Common myeloid progenitor, CD34-positive (primary cell): Measurements from ENCODE around the gene SUGCT.
"Not testable (repeated sequence)": the region's sequence is repeated elsewhere in the genome, so short reads cannot be mapped to it uniquely, and the experiment has no call there.

Source experiments
- CTCF ChIA-PET: fragments of 350-600 bp; sonication (Branson Sonifier 250); formaldehyde crosslinking; loops from one replicate; lab custom pipeline; 2021; ENCODE audit warnings: antibody characterized with exemption; lab: Charles Lee
- POLR2A ChIA-PET: fragments of 350-600 bp; sonication (Branson Sonifier 250); formaldehyde crosslinking; loops from one replicate; lab custom pipeline; 2021; ENCODE audit warnings: antibody characterized with exemption; lab: Charles Lee
- DNase-seq, 3 donors: peaks; one replicate each; pipeline versions ENCODE4 v3.0.0 to v3.0.0-alpha.2; 2013
- H3K27ac ChIP-seq, 2 experiments: 1 replicate in 1 of 2; 2 replicates in 1 of 2; pipeline ENCODE4 v1.7.0; 2013; ENCODE audit warnings: inconsistent platforms in 2 of 2, low read length in 2 of 2, mild to moderate bottlenecking in 2 of 2, low read depth in 1 of 2, moderate library complexity in 1 of 2; ENCODE audit not compliant: severe bottlenecking in 2 of 2, insufficient read depth in 1 of 2, poor library complexity in 1 of 2
- H3K27me3 ChIP-seq, 5 experiments: replicated peaks in 2 of 5; 1 replicate in 3 of 5; 2 replicates in 2 of 5; pipeline versions ENCODE4 v1.6.1 to v1.7.0; 2013; ENCODE audit warnings: low read length in 4 of 5, mild to moderate bottlenecking in 2 of 5, moderate library complexity in 2 of 5, inconsistent platforms in 1 of 5; ENCODE audit not compliant: insufficient read depth in 5 of 5, control insufficient read depth in 4 of 5
- H3K36me3 ChIP-seq, 4 experiments: 1 replicate in 2 of 4; 2 replicates in 2 of 4; pipeline versions ENCODE4 v1.6.1 to v1.7.0; 2013; ENCODE audit warnings: low read length in 3 of 4, control low read depth in 1 of 4, mild to moderate bottlenecking in 1 of 4; ENCODE audit not compliant: control insufficient read depth in 4 of 4, insufficient read depth in 4 of 4
- H3K4me1 ChIP-seq, 4 experiments: 1 replicate in 3 of 4; 2 replicates in 1 of 4; pipeline versions ENCODE4 v1.6.1 to v1.7.1; 2013; ENCODE audit warnings: low read length in 3 of 4, mild to moderate bottlenecking in 3 of 4, control low read depth in 1 of 4, inconsistent platforms in 1 of 4, moderate library complexity in 1 of 4; ENCODE audit not compliant: control insufficient read depth in 4 of 4, insufficient read depth in 4 of 4; ENCODE audit errors: control extremely low read depth in 1 of 4
- H3K4me3 ChIP-seq, 7 experiments: 1 replicate in 4 of 7; 2 replicates in 3 of 7; pipeline versions ENCODE4 v1.5.1 to v1.7.0; 2013; ENCODE audit warnings: mild to moderate bottlenecking in 7 of 7, low read length in 6 of 7, moderate library complexity in 6 of 7, inconsistent platforms in 2 of 7, low read depth in 2 of 7, control low read depth in 1 of 7; ENCODE audit not compliant: insufficient read depth in 4 of 7, control insufficient read depth in 1 of 7; ENCODE audit errors: extremely low read depth in 1 of 7
- H3K9me3 ChIP-seq, 5 experiments: 1 replicate in 4 of 5; 2 replicates in 1 of 5; pipeline versions ENCODE4 v1.6.1 to v1.7.1; 2013; ENCODE audit warnings: low read length in 4 of 5, mild to moderate bottlenecking in 2 of 5, inconsistent platforms in 1 of 5, low read depth in 1 of 5, moderate library complexity in 1 of 5; ENCODE audit not compliant: control insufficient read depth in 4 of 5, insufficient read depth in 2 of 5; ENCODE audit errors: control extremely low read depth in 1 of 5
- WGBS: methylation state at CpG from one replicate; pipeline ENCODE4 v1.1.5; 2013; ENCODE audit not compliant: insufficient coverage; 5-methylcytosine and 5-hydroxymethylcytosine counted together

SUGCT gene

DNA sequence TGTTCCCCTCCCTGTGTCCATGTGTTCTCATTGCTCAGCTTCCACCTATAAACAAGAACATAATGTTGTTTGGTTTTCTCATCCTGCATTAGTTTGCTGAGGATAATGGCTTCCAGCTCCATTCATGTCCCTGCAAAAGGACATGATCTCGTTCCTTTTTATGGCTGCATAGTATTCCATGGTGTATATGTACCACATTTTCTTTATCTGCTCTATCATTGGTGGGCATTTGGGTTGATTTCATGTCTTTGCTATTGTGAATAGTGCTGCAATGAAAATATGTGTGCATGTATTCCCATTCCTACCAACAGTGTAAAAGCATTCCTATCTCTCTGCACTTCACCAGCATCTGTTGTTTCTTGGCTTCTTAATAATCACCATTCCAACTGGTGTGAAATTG is 516.1 kb downstream of the SUGCT start:
- CTCF ChIA-PET = not testable (repeated sequence)

GRCh38 chr7:40654171-40654570 is 519.4 kb downstream of the SUGCT start:
- ChIA-PET CTCF (no interaction called here), POLR2A (no interaction called here)
- no peak for DNase-seq
- WGBS = 91% methylated on average over 3 of the region's 4 CpGs
- H3K9me3 ChIP-seq = peaks cover 0 to 2% (median 0%) of the 10 kb centered on the region in 5 experiments
- H3K4me3 ChIP-seq = no peak overlapping the region
- H3K36me3 ChIP-seq = no peaks in the 10 kb centered on the region
- no peaks in the 10 kb centered on the region for H3K4me1 ChIP-seq
- H3K27ac ChIP-seq = no peak overlapping the region
- no peaks in the 10 kb centered on the region for H3K27me3 ChIP-seq

More for the DNA sequence above, 516.1 kb downstream of the SUGCT start:
- DNase-seq, H3K4me3 ChIP-seq, H3K4me1 ChIP-seq, H3K36me3 ChIP-seq, H3K9me3 ChIP-seq, POLR2A ChIA-PET, H3K27ac ChIP-seq, H3K27me3 ChIP-seq: not testable (repeated sequence)
- WGBS = no CpG with 5 or more reads among the region's 1 CpG

DNA sequence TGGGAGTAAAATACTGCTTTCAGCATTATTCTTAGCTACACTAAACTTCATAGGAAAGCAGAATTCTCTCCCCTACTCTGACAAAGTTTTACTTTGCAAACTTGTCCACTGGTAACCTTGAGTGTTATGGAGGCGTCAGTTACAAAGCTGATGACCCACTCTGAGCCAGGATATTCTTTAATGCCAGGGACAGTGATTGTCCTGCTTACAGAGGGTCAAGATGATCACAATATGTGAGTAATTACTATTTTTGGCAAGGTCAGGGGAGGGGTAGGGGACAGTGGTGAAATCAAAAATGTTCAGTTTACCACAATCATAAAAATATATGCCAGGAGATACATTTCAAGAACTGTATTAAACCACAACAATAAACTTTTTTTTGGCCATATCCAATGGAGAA is 520.6 kb downstream of the SUGCT start:
- ChIA-PET CTCF (no interaction called here), POLR2A (no interaction called here)
- no peaks in the 10 kb centered on the region for H3K27me3 ChIP-seq
- no peak for DNase-seq
- no peaks in the 10 kb centered on the region for H3K36me3 ChIP-seq
- no peak overlapping the region for H3K4me3 ChIP-seq
- H3K9me3 ChIP-seq = peaks cover 0 to 2% (median 0%) of the 10 kb centered on the region in 5 experiments
- H3K4me1 ChIP-seq = no peaks in the 10 kb centered on the region
- 100% methylated on average over 1 of the region's 1 CpG for WGBS
- no peak overlapping the region for H3K27ac ChIP-seq

DNA sequence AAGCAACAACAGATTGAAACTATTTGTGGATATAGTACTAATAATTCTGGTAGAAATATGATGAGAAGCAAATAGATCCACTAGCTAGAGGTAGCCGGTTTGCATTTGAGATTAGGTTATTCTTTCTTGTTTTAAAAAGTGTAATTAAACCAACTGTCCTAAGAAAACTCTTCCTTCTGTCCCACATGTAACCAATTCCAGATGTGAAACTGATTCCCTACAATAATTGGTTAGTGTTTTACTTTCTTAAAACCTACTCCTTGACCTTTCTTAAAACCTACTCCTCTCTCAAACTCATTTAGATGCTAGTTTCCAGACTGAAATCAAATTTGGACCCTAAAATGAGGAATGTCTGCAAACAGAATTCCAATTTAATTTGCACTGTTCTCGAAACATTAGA is 521.5 kb downstream of the SUGCT start:
- CTCF ChIA-PET = interaction anchor here (0.7 kb wide), 1 partner anchor 15 kb away, joined by 3 read pairs; no protein-coding TSS in a partner anchor
- Histone ChIP-seq H3K4me1 (no peaks in the 10 kb centered on the region), H3K4me3 (no peak overlapping the region), H3K27me3 (no peaks in the 10 kb centered on the region), H3K36me3 (no peaks in the 10 kb centered on the region), H3K27ac (no peak overlapping the region), H3K9me3 (peaks cover 0 to 2% (median 0%) of the 10 kb centered on the region in 5 experiments)
- DNase-seq = no peak
- 100% methylated on average over 1 of the region's 2 CpGs for WGBS
- POLR2A ChIA-PET = no interaction called here

- CTCF ChIA-PET = no interaction called here
- Histone ChIP-seq H3K4me3 (no peak overlapping the region), H3K4me1 (no peaks in the 10 kb centered on the region), H3K36me3 (no peaks in the 10 kb centered on the region), H3K27me3 (no peaks in the 10 kb centered on the region), H3K9me3 (no peaks in the 10 kb centered on the region), H3K27ac (no peak overlapping the region)
- DNase-seq = no peak
- WGBS = 100% methylated on average over 1 of the region's 2 CpGs
- POLR2A ChIA-PET = no interaction called here
Measured at GRCh38 chr7:40658729-40659128, 523.9 kb downstream of the SUGCT start.

DNA sequence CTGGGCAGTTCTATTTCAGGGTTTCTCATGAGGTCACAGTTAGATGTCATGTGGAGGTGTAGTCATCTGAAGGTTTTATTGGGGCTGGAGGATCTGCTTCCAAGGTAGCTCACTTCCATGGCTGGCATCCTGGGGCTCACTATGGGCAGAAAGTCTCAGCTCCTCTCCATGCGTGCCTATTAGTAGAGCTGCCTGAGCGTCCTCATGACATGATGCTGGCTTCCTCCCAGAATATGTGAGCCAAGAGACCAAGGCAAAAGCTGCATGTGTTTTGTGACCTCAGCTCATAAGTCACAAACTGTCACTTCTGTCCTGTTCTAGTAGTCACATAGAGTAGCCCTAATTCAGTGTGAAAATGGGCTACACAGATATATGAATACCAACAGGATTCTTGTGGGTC is 524.4 kb downstream of the SUGCT start:
- no peaks in the 10 kb centered on the region for H3K9me3 ChIP-seq
- H3K27me3 ChIP-seq = no peaks in the 10 kb centered on the region
- H3K27ac ChIP-seq = no peak overlapping the region
- 81% methylated on average over 2 of the region's 2 CpGs for WGBS
- H3K36me3 ChIP-seq = no peaks in the 10 kb centered on the region
- POLR2A ChIA-PET = no interaction called here
- H3K4me3 ChIP-seq = no peak overlapping the region
- H3K4me1 ChIP-seq = no peaks in the 10 kb centered on the region
- CTCF ChIA-PET = no interaction called here
- no peak for DNase-seq

DNA sequence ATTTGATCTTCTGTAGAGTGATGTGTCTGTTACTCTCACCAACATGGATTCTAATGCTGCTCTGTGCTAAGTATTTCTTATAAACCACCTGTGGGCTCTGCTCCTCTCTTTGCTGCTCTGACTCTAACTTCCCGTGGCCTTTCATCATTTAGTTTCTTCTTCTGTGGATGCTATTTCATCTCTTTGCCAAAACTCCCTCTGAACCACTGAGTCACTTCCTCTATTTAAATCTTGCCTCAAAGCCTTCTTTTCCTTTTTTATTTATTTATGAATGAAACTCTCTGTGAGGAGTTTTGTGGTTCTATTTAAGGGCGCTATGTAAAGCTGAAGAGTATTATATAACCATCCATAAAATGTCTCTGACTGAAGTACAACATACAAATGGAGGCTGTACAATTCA is 538.5 kb downstream of the SUGCT start:
- Histone ChIP-seq H3K4me3 (no peak overlapping the region), H3K27ac (no peak overlapping the region), H3K36me3 (no peaks in the 10 kb centered on the region), H3K27me3 (no peaks in the 10 kb centered on the region), H3K9me3 (no peaks in the 10 kb centered on the region), H3K4me1 (peaks cover 0 to 9% (median 2%) of the 10 kb centered on the region in 4 experiments)
- DNase-seq = peak; percentile 15 to 70 (median 66)
- CTCF ChIA-PET = no interaction called here
- POLR2A ChIA-PET = no interaction called here
- WGBS = 0% methylated on average over 1 of the region's 2 CpGs
